ENCODE data around the gene SFXN5.

DNA sequence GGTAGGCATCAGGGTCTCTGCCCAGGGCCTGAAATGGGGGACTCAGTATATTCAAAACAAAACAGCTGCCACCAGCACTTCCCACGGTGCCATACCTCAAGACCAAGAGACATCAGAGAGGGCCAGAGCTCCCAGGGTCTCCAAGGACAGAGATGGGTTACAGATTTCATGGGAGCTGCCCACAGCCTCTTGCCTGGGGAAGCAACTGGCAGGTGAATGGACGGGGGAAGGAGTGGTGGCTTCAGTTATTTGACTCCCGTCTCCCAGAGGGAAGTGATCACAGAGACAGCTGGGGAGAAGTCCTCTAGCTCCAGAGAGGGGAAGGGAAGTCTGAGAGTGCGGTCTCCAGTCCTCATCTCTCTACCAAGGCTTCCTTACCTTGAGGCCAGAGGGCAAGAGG lies 15.8 kb upstream of the SFXN5 start:
- TF ChIP-seq, protein P1, sequence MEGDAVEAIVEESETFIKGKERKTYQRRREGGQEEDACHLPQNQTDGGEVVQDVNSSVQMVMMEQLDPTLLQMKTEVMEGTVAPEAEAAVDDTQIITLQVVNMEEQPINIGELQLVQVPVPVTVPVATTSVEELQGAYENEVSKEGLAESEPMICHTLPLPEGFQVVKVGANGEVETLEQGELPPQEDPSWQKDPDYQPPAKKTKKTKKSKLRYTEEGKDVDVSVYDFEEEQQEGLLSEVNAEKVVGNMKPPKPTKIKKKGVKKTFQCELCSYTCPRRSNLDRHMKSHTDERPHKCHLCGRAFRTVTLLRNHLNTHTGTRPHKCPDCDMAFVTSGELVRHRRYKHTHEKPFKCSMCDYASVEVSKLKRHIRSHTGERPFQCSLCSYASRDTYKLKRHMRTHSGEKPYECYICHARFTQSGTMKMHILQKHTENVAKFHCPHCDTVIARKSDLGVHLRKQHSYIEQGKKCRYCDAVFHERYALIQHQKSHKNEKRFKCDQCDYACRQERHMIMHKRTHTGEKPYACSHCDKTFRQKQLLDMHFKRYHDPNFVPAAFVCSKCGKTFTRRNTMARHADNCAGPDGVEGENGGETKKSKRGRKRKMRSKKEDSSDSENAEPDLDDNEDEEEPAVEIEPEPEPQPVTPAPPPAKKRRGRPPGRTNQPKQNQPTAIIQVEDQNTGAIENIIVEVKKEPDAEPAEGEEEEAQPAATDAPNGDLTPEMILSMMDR (IDR thresholded peaks at IDR 0.05; ENCODE audit: insufficient read depth, low read length, poor library complexity, severe bottlenecking): no peak
- TF ChIP-seq EZH2phosphoT487 (conservative IDR thresholded peaks at IDR 0.05; ENCODE audit: low read length): no peak
